AG09309 (cell line): ENCODE results near the gene LAMTOR2.

ENCODE experiments used
- DNase-seq: peaks from one replicate; pipeline ENCODE4 v3.0.0-alpha.2; 2010; ENCODE audit warnings: low read depth
- H3K4me3 ChIP-seq: 2 replicates; pipeline ENCODE4 v1.5.1; 2011; ENCODE audit warnings: mild to moderate bottlenecking, low read depth, low read length, moderate library complexity; ENCODE audit not compliant: control insufficient read depth
- TF ChIP-seq, protein P1 (sequence below): IDR thresholded peaks from 2 replicates; pipeline ENCODE4 v1.5.1; 2011; ENCODE audit warnings: mild to moderate bottlenecking, low read depth, low read length, inconsistent platforms; ENCODE audit not compliant: insufficient read depth, control insufficient read depth; ENCODE audit errors: missing control alignments

LAMTOR2 gene

DNA sequence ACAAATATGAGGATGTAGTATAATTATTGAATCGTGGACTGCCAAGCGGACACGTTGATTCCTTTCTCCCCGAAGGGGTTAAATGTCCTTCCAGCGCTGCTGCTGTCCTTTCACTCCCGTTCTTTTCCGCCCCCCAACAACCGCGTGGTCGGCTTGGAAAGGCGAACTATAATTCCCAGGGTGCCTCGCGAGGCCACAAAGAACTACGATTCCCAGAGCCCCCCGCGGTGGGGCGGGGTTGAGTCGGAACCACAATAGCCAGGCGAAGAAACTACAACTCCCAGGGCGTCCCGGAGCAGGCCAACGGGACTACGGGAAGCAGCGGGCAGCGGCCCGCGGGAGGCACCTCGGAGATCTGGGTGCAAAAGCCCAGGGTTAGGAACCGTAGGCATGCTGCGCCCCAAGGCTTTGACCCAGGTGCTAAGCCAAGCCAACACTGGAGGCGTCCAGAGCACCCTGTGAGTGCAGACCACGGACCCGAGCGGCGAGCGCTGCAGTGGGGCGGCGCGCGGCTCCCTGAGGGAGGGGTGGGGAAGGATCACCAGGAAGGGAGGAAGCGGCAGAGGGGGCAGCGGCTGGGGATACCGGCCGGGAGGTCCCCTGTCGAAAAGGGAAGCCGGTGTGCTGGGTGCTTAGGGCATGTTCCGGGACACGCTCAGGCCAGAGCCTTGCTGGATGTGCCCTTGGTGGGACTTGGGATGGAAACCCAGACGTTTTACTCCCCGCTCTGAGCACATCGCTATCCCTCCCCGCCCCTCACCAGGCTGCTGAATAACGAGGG, at the start of gene LAMTOR2:
LAMTOR2 (plus strand) TSS at position 283 of the 781 bp plus-strand sequence; CDS start at position 391, 108 bp downstream.
- peak within 1 kb of the TSS; percentile 71 for H3K4me3 ChIP-seq
- DNase-seq: peak; percentile 68
- TF ChIP-seq, protein P1, sequence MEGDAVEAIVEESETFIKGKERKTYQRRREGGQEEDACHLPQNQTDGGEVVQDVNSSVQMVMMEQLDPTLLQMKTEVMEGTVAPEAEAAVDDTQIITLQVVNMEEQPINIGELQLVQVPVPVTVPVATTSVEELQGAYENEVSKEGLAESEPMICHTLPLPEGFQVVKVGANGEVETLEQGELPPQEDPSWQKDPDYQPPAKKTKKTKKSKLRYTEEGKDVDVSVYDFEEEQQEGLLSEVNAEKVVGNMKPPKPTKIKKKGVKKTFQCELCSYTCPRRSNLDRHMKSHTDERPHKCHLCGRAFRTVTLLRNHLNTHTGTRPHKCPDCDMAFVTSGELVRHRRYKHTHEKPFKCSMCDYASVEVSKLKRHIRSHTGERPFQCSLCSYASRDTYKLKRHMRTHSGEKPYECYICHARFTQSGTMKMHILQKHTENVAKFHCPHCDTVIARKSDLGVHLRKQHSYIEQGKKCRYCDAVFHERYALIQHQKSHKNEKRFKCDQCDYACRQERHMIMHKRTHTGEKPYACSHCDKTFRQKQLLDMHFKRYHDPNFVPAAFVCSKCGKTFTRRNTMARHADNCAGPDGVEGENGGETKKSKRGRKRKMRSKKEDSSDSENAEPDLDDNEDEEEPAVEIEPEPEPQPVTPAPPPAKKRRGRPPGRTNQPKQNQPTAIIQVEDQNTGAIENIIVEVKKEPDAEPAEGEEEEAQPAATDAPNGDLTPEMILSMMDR: no peak

DNA sequence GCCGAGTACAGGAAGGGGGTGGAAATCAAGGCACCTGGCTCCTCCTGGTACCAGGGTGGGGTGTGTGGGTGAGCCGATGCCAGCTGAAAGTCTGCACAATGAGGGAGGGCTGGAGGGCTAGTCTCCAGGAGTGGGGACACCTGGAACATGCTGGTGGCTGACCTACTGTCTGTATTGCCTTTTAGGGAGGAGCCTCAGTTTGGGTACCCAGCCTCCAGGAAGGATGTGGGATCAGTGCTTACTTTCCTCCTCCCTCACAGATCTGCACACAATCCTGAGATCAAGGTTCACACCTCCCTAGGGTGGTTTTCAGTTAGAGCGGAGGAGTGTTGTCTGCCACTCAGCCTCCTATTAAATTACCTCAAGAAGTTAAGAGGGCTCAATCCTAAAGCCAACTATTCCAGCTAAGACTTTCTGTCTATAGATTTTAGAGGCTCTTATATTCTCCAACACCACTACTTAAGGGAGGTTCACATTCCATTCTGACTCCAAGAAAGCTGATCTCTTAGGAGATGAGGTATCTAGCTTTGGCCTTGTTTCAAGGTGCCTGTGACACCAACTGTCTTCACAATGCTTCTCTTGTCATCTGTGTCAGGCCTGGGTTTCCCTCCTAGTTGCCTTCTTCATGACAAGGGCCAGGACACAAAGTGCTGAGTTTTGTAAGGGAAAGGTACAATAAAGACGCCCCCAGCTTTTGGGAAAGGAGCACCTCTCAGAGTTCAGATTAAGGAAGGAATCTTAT, 49.6 kb upstream of the LAMTOR2 start:
- DNase-seq: no peak
- TF ChIP-seq, protein P1: no peak
- H3K4me3 ChIP-seq: no peak overlapping the region

DNA sequence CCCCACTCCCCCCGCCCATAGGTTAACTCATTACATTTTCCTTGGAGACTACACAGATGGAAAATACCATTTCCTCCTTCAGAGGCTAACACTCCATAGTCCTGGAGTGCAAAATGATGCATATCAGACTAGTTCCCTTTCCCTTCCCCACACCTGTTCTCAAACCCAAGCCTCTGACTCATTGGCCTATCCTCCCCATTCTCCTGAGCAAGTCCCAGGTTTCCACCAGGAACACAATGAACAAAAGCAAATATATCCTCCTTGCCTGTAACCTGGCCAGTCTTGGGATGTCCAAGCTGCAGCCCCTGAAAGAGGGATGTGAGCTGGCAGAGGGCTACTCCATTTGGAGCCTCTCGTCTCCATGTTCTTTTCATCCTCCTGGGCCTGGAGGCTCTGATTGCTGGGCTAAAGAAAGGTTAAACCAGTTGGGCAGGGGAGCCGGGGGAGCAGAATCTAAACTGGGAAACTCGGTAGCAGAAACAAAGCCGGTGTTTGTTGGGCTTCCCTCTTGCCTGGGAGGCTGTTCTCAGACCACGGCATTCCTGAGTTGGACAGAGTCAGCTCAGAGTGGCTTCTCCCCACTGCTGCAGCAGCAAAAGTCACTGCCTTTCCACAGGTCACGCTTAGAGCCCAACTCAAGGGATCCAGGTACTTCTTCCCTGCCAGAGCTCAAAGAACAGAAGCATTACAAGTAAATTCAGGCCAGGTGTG, 47.8 kb upstream of the LAMTOR2 start:
- TF ChIP-seq, protein P1: no peak
- DNase-seq: no peak
- H3K4me3 ChIP-seq: no peak overlapping the region

DNA sequence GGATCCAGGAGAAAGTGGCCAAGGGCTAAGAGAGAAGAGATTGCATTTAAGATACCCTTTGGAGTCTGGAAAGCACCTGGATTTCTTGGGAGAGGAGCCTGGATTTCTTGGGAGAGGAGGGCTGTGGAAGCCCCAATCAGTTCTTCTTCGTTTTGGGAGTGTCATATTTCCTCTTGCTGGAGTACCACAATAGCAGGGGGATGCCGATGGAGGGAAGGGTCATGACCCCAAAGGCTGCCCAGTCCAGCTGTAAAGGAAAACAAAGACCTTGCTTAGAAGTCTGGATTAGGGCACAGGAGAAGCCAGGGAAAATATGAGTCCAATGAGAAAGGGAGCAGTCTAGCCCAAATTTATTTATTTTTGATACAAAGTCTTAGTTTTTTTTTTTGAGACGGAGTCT, 45.2 kb upstream of the LAMTOR2 start:
- H3K4me3 ChIP-seq: no peak overlapping the region
- DNase-seq: no peak
- TF ChIP-seq, protein P1: no peak

DNA sequence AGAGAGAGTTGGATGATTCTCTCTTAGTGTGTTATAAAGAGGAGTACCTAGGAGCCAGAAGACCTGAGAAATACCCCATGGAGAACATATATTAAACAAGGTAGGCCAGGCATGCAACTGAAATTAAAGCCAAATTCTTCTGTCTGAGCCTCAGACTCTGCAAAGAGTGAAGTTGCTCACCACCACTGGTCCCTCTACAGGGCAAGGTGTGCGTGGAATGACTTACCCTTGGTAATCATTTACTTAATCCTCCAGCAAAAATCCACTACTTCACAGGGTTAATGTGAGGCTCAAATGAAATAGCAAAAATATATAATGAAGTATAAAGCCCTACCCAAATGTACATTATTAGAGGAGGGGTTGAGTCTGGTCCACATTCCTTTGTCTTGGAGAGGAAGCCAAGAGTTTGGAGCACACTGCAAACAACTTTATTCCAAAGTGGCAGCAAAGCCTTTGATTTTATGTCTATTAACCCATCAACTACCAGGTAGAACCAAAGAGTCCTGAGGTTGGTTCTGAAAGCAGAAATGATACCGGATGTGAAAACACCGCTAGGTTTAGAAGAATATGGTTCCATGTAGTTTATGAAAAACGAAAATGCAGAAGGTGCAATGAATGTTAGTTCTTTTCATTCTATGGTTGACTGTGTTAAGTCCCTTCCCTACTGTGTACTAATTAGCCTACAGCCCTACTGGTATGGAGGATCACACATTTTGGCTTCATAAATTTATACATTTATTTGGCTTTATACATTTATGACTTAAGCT, 42.3 kb upstream of the LAMTOR2 start:
- H3K4me3 ChIP-seq: no peak overlapping the region
- TF ChIP-seq, protein P1: no peak
- DNase-seq: no peak

DNA sequence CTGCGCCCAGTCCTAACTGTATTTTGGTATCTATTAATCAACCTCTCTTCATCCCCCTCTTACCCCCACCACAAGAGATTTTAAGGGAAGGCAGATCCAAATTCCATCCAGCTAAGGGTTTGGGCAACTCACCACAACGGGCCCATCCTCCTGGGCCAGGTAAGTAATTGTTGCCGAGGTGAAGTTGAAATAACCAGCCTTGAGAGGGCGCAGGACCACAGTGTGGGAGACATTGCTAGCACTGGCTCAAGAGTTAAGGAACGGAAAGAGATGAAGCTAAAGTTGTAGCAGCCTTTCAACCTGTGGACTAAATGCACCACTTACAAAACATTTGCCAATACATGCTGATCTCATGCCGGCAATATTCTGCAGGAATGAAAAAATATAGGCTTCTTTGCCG, 39.8 kb upstream of the LAMTOR2 start:
- DNase-seq: no peak
- H3K4me3 ChIP-seq: no peak overlapping the region

More for the DNA sequence above, 39.8 kb upstream of the LAMTOR2 start:
- TF ChIP-seq, protein P1: no peak
